ENCODE results near the gene KLRG1. TPM values are rescaled to one million over a fixed set of nuclear protein-coding genes. Genes with fewer than 3 reads are reported as not detected.

The KLRG1 gene
- total RNA-seq, 1 experiment from 2014 or later = 2.1 TPM

- Histone ChIP-seq H4K5ac (ENCODE audit: insufficient read length, low read depth, low read length) (no peak overlapping the region), H4K91ac (ENCODE audit: insufficient read length, low read depth, low read length) (no peak overlapping the region), H2BK12ac (ENCODE audit: insufficient read length, low read depth, low read length) (no peak overlapping the region), H4K8ac (replicated peaks; ENCODE audit: insufficient read length, low read depth, low read length) (no peak overlapping the region), H3K23me2 (ENCODE audit: insufficient read length, low read depth, low read length, poor library complexity, severe bottlenecking) (no peaks in the 10 kb centered on the region), H3K18ac (ENCODE audit: insufficient read length, low read depth, low read length) (no peak overlapping the region), H3K14ac (ENCODE audit: insufficient read depth, low read length) (no peak overlapping the region), H3K4ac (ENCODE audit: low read depth, low read length) (no peak overlapping the region), H3K9me3 (ENCODE audit: control insufficient read depth, low read depth, low read length) (peaks cover 25% of the 10 kb centered on the region), H3K4me2 (ENCODE audit: insufficient read depth, insufficient read length, low read length) (no peak overlapping the region), H4K20me1 (ENCODE audit: control insufficient read depth, insufficient read depth, insufficient read length) (no peaks in the 10 kb centered on the region), H3K79me2 (ENCODE audit: insufficient read depth, low read length) (no peaks in the 10 kb centered on the region), H2BK120ac (ENCODE audit: low read depth, low read length, poor library complexity, severe bottlenecking) (no peak overlapping the region), H3K79me1 (ENCODE audit: insufficient read depth, low read depth, low read length, poor library complexity, severe bottlenecking) (no peaks in the 10 kb centered on the region), H2AFZ (ENCODE audit: low read length) (no peak overlapping the region), H2BK20ac (ENCODE audit: low read depth, low read length, poor library complexity, severe bottlenecking) (no peak overlapping the region), H3K27ac (ENCODE audit: insufficient read length, low read depth, low read length) (no peak overlapping the region), H3T11ph (ENCODE audit: low read length) (no peak overlapping the region), H3K56ac (ENCODE audit: insufficient read length, low read depth, low read length) (no peak overlapping the region), H2BK5ac (ENCODE audit: insufficient read length, low read length) (no peak overlapping the region), H2BK15ac (ENCODE audit: low read depth, low read length) (no peak overlapping the region), H2AK5ac (ENCODE audit: insufficient read length, low read length) (no peak overlapping the region), H3K23ac (ENCODE audit: insufficient read length, low read depth, low read length) (no peak overlapping the region), H3K9ac (ENCODE audit: extremely low read depth, insufficient read length, low read length) (no peak overlapping the region), H3K27me3 (ENCODE audit: insufficient read depth, low read length) (no peaks in the 10 kb centered on the region), H3K4me1 (ENCODE audit: insufficient read depth, low read length) (no peaks in the 10 kb centered on the region)
- Mint-ChIP-seq H3K36me3 (ENCODE audit: insufficient read depth in 1 of 3, low read depth in 3 of 3) (peaks cover 33 to 53% (median 39%) of the 10 kb centered on the region in 3 experiments), H3K27ac (no peak overlapping the region), H3K4me1 (peaks cover 0 to 3% of the 10 kb centered on the region in 2 experiments; a peak in 1 of 4 replicates), H3K9me3 (peaks cover 19 to 23% of the 10 kb centered on the region in 2 experiments), H3K27me3 (ENCODE audit: low read depth) (no peaks in the 10 kb centered on the region), H3K4me3 (no peak overlapping the region)
- DNase-seq = no peak
- no CpG with 5 or more reads among the region's 4 CpGs for WGBS (ENCODE audit: extremely low coverage, insufficient read length, low lambda C conversion rate)
- no peak for TF ChIP-seq CTCF (conservative IDR thresholded peaks at IDR 0.05)
Measured at GRCh38 chr12:8957561-8957960, 31.8 kb upstream of the KLRG1 start.
